Loucy (cell line): ENCODE data around the gene NPRL2.

Experiments used
- H2AFZ ChIP-seq: fragments of 200-600 bp; sonication (generic); 2 replicates; pipeline ENCODE4 v1.6.0; 2016; ENCODE audit warnings: antibody characterized with exemption, mild to moderate bottlenecking, low read length, moderate library complexity
- H3F3A ChIP-seq: fragments of 200-600 bp; 2 replicates; pipeline ENCODE4 v1.6.0; 2016; ENCODE audit warnings: antibody characterized with exemption, low read depth, mild to moderate bottlenecking
- H3K27me3 ChIP-seq: fragments of 200-600 bp; sonication (generic); 2 replicates; pipeline ENCODE4 v1.6.1; 2014; ENCODE audit warnings: low read length, mild to moderate bottlenecking; ENCODE audit not compliant: insufficient read depth, poor library complexity, severe bottlenecking
- H3K36me3 ChIP-seq: fragments of 200-600 bp; sonication (generic); 2 replicates; pipeline ENCODE4 v1.6.1; 2016; ENCODE audit warnings: low read length; ENCODE audit not compliant: insufficient read depth
- H3K4me1 ChIP-seq: fragments of 200-600 bp; sonication (generic); 2 replicates; pipeline ENCODE4 v1.5.1; 2014; ENCODE audit warnings: low read length, mild to moderate bottlenecking; ENCODE audit not compliant: insufficient read depth, poor library complexity, severe bottlenecking
- H3K4me2 ChIP-seq: fragments of 200-600 bp; sonication (generic); 2 replicates; pipeline ENCODE4 v1.6.0; 2014; ENCODE audit warnings: antibody characterized with exemption, low read length, low read depth, mild to moderate bottlenecking; ENCODE audit not compliant: poor library complexity, severe bottlenecking
- H3K4me3 ChIP-seq: fragments of 200-600 bp; sonication (generic); 2 replicates; pipeline ENCODE4 v1.5.1; 2014; ENCODE audit warnings: low read length, mild to moderate bottlenecking, mixed read lengths; ENCODE audit not compliant: poor library complexity, severe bottlenecking
- H3K79me2 ChIP-seq: fragments of 200-600 bp; sonication (generic); 2 replicates; pipeline ENCODE4 v1.6.1; 2014; ENCODE audit warnings: low read length; ENCODE audit not compliant: insufficient read depth
- H3K9ac ChIP-seq: fragments of 200-600 bp; sonication (generic); 2 replicates; pipeline ENCODE4 v1.6.0; 2014; ENCODE audit warnings: mild to moderate bottlenecking, low read depth, low read length, moderate library complexity; ENCODE audit not compliant: poor library complexity, severe bottlenecking
- H3K9me2 ChIP-seq: fragments of 200-600 bp; sonication (generic); replicated peaks from 2 replicates; pipeline ENCODE4 v1.6.1; 2016; ENCODE audit warnings: low read depth, low read length, mixed read lengths
- H3K9me3 ChIP-seq: fragments of 200-600 bp; sonication (generic); 2 replicates; pipeline ENCODE4 v1.6.1; 2014; ENCODE audit warnings: mild to moderate bottlenecking, antibody characterized with exemption, low read length, low read depth; ENCODE audit not compliant: insufficient read depth
- H4K20me1 ChIP-seq: fragments of 200-600 bp; sonication (generic); 2 replicates; pipeline ENCODE4 v1.6.0; 2014; ENCODE audit warnings: antibody characterized with exemption, low read length, mild to moderate bottlenecking; ENCODE audit not compliant: insufficient read depth, poor library complexity, severe bottlenecking
- EZH2phosphoT487 ChIP-seq: fragments of 200-600 bp; IDR thresholded peaks from 2 replicates; pipeline ENCODE4 v1.6.1; 2018; ENCODE audit warnings: antibody characterized with exemption, mild to moderate bottlenecking, moderate library complexity, borderline replicate concordance
- TF ChIP-seq, protein P1 (sequence below): fragments of 200-600 bp; sonication (generic); conservative IDR thresholded peaks from 2 replicates; pipeline ENCODE4 v1.5.1; 2014; ENCODE audit warnings: mild to moderate bottlenecking, antibody characterized with exemption, low read length

The NPRL2 gene

DNA sequence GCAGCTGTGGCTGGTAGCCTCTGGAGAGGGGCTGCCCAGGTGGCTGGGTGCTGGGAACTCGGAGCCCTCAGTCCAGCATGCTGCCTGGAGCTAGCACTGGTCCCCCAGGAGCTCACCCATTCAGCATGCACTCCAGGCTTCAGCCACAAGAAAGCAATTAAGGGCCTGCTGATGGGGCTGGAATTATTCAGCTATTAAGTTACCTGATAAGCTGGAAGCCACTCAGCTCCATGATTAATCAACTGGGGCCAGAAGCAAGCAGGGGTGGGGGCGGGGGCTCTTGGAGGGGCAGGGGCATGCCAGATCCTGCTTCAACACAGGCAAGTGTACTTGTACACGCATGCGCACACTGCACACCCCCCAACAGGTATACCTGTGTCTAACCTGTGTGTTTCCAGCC, 30.8 kb upstream of the NPRL2 start:
- Histone ChIP-seq H3K4me1 (no peaks in the 10 kb centered on the region), H3K4me3 (no peak overlapping the region), H3K36me3 (no peaks in the 10 kb centered on the region), H2AFZ (no peak overlapping the region), H3K9ac (no peak overlapping the region), H3K9me2 (no peaks in the 10 kb centered on the region), H3K4me2 (no peak overlapping the region), H3K79me2 (no peaks in the 10 kb centered on the region), H3K9me3 (no peaks in the 10 kb centered on the region), H4K20me1 (no peaks in the 10 kb centered on the region), H3K27me3 (no peaks in the 10 kb centered on the region), H3F3A (no peaks in the 10 kb centered on the region)
- TF ChIP-seq, protein P1, sequence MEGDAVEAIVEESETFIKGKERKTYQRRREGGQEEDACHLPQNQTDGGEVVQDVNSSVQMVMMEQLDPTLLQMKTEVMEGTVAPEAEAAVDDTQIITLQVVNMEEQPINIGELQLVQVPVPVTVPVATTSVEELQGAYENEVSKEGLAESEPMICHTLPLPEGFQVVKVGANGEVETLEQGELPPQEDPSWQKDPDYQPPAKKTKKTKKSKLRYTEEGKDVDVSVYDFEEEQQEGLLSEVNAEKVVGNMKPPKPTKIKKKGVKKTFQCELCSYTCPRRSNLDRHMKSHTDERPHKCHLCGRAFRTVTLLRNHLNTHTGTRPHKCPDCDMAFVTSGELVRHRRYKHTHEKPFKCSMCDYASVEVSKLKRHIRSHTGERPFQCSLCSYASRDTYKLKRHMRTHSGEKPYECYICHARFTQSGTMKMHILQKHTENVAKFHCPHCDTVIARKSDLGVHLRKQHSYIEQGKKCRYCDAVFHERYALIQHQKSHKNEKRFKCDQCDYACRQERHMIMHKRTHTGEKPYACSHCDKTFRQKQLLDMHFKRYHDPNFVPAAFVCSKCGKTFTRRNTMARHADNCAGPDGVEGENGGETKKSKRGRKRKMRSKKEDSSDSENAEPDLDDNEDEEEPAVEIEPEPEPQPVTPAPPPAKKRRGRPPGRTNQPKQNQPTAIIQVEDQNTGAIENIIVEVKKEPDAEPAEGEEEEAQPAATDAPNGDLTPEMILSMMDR, result no peak
- TF ChIP-seq EZH2phosphoT487, result no peak

DNA sequence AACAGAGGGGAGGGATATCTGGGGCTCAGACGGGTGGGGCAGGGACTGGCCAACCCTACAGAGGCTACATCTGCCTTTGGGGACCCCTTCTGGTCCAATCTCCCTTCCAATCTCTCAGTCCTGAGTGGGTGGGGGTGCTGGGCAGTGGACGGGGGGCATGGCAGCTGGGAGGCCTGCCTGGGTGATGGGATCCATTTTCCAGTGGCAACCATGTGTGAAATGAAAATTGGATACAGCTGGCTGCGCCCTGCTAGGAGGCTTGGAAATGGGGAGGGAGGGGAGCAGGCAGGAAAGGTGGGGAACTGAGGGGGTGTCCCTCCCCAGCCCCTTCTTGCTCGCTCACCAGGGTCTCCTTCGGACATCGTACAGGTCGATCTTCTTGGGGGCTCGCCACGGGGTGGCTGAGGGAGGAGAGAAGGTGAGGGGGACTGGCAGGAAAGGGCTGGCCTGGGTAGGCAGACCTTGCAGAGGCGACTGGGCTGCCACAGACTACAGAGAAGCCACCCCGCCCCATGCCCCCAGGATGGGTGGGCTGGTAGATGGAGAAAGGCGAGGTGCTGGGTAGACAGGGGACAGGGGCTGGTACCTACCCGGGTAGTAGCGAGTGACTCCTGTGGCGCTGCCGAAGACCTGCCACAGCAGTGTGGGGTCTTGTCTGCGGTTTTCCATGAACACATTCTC, 30.0 kb upstream of the NPRL2 start:
- no peak overlapping the region for H3K4me2 ChIP-seq
- no peaks in the 10 kb centered on the region for H3K9me2 ChIP-seq
- no peaks in the 10 kb centered on the region for H3K27me3 ChIP-seq
- H3K9me3 ChIP-seq, result no peaks in the 10 kb centered on the region
- no peak overlapping the region for H3K9ac ChIP-seq
- H3K36me3 ChIP-seq, result no peaks in the 10 kb centered on the region
- no peaks in the 10 kb centered on the region for H3K4me1 ChIP-seq
- TF ChIP-seq, protein P1, result no peak
- no peak for TF ChIP-seq EZH2phosphoT487
- no peaks in the 10 kb centered on the region for H3K79me2 ChIP-seq
- H2AFZ ChIP-seq, result no peak overlapping the region
- no peaks in the 10 kb centered on the region for H4K20me1 ChIP-seq
- H3F3A ChIP-seq, result no peaks in the 10 kb centered on the region
- no peak overlapping the region for H3K4me3 ChIP-seq

DNA sequence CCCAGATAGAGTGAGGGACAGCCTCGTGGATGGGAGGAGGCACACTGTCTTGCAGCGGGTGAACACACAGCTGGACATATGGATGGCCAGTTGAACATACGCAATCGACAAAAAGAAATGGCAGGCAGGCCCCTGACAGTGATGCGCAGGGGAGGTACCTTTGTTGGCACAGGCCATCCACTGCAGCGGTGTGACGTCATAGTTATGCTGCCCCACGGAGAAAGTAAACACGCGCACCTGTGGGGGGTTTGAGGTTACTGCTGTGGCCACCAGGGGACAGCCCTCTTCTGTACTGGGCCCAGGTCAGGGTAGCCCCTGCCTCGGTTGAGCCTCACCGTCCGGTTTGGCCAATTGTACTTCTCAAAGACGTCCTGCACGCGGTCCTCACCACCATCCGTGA, 28.2 kb upstream of the NPRL2 start:
- H4K20me1 ChIP-seq, result no peaks in the 10 kb centered on the region
- H3K9ac ChIP-seq, result no peak overlapping the region
- peaks cover 4% of the 10 kb centered on the region for H3K4me1 ChIP-seq
- H3K9me2 ChIP-seq, result no peaks in the 10 kb centered on the region
- H3F3A ChIP-seq, result no peaks in the 10 kb centered on the region
- H3K79me2 ChIP-seq, result no peaks in the 10 kb centered on the region
- no peak overlapping the region for H3K4me3 ChIP-seq
- no peaks in the 10 kb centered on the region for H3K27me3 ChIP-seq
- no peaks in the 10 kb centered on the region for H3K9me3 ChIP-seq
- no peak overlapping the region for H3K4me2 ChIP-seq
- TF ChIP-seq, protein P1, result no peak
- TF ChIP-seq EZH2phosphoT487, result no peak
- H2AFZ ChIP-seq, result no peak overlapping the region
- no peaks in the 10 kb centered on the region for H3K36me3 ChIP-seq
